Measurements from ENCODE around the gene ZNF423.

Gene ZNF423

DNA sequence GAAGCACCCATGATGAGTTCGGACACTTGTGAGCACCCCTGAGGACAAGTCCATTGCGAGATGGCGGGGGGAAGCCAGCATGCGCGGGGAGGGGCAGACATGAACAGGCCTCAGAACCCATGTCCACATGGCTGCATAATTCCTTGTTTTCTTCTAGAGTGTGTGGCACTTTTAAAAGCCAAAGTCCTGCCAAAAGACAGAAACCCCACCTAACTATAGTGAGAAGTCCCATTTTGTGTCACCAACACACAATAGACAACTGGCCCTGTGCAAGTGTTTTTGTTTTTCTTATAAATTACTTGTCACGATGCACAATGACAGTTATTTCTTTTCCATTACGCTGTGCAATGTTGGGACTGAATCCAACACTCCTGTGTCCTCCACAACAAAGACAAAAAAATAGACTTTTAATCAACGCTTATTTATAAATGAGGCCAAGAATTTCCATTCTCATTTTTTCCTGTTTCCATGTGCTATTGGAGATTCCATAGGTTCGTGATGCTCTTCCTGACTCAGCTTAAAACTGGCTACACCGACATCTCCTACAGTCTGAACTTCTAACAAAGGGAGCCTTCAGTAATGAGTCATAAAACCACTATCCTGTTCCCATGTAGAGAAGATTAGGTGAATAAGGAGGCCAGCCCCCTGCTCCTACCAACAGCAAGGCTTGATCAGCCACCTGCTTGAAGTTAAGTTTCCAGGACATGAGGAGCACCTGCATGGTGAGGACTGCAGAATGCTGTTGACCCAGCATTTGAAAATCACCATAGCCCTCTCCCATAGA, 98.9 kb downstream of the ZNF423 start:
- in situ Hi-C loops (cut with MboI; ENCODE audit: low sequenced_read_pairs), result no loop called here

DNA sequence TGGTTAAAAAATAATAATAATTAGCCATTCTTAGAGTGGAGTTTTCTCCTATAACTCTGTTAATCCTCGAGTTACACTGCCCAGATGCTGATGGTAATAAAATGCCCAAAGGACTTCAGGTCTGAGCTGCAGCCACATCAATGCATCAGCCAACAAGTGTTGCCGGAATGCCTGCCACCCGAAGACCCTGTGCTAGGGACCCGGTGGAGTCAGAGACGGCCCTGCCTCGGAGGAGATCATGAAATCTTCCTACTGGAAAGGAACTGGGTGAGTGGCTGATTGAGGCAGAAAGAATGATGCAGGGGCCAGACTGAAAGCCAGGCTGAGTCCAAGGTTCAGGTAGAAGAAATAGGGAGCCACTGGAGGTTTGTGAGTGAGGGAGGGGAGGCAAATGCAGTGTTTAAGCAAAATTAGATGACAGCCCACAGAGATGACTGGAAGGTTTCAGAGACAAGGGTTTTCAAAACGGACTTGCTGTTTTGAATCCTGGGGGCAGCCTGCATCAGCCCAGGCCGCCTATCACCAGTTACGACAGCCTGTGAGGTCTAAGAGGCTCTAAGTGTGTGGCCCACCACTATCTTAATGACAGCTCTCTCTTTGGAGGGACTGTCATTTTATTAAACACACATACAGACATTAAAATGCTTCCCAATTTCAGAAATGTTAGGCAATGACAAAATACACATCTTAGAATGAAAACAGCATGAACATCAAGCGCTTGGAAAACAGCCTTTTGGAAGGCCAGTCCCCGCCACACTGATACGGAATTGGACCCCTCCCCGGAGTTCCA, 100.0 kb downstream of the ZNF423 start:
- in situ Hi-C loops (cut with MboI; ENCODE audit: low sequenced_read_pairs), result no loop called here

DNA sequence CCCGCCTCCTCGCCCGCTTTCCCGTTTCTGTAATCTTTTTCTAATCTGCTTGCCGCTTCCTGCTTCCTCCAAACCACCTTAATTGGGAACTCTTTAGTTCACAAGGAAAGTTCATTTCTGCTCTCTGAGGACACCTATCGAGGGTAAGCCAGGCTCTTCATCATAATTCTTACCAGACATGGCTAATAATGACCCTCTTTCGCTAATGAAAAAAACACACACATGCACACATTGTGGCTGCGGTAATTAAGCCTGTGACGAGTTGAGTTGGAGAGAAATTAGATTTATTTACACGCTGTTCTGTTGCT, 100.6 kb downstream of the ZNF423 start:
- in situ Hi-C loops (cut with MboI; ENCODE audit: low sequenced_read_pairs), result no loop called here

DNA sequence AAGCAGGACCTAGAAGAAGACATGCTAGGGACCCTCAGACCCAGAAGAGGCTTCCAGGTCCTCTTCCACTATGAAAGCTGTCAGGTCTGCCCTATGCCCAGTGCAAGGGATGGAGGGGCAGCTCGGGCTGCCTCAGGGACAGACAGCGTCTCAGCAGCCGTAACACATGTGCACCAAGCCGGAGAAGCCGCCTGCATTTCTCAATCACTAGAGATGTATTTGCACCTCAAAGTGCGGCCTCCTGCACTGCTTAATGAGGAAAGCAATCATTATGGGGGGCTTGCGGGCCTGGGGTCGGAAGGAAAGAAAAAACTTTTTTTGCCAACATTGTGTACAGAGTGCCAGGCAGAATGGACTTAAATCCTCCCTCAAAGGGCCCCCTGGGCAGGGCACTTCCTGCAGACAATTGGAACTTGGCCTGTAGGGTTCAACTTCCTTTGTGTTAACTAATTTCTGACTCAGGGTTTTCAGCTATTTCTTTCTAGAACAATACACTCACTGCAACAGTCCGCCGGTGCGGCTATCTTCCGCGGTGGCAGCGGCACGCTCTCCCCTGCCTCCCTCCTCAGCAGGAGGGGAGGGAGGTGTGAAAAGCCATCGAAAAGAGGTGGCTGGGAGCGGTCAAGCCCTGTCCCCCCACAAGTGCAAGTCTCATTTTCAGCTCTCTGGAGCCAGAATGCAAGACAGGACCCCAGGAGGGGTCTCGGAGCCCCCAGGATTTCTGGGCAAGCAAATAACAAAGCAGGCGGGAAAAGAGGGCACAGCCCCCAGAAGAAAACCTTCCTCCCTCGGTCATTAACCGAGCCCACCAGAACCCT, 101.2 kb downstream of the ZNF423 start:
- in situ Hi-C loops (cut with MboI; ENCODE audit: low sequenced_read_pairs), result no loop called here

DNA sequence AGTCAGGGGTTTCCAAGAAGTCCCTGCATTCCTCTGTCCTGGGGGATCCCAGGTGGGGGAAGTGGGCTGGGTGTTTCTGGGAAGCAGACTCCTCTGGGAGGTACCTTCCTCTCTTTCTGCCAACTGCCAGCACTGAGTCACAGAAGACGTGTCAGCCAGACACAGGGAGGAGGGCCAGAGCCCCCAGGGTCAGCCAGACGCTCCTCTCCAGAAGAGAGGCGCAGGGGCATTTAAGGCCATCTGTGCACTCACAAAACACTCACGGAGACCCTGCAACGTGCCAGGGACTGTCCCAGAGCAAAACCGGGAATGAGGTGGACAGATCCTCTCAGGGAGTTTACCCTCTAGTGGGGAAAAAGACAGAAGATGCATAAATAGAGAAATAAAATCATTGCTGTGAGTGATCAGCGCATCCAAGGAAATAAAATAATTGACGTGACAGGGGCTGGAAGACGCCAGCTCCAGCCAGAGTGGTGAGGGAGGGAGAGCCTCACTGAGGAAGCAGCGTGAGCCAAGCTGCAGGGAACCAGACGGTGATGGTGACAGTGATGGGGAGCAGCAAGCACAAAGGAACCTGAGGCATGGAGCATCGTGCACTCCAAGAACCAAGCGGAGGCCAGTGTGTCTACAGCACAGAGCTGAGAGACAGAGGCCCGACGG, 105.4 kb downstream of the ZNF423 start:
- in situ Hi-C loops (cut with MboI; ENCODE audit: low sequenced_read_pairs), result no loop called here

DNA sequence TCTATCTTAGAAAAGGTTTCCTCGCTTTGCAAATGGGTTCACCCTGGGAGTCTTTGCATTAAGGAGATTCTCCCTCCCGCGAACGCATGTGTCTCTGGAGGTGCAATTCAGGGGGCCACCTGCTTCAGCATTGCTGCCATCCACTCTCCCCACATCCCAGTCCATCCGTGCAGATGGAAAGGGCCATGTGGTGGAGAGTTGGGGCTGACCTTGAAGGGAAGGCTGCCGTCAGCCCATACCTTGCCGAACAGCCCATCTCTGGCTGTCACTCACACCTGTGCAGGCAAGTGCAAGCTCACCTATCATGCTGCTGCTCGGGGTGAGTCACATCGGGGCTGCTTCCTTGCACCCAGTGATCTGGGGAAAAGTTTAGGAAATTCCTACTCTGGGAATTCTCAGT, 106.1 kb downstream of the ZNF423 start:
- in situ Hi-C loops (cut with MboI; ENCODE audit: low sequenced_read_pairs), result no loop called here

DNA sequence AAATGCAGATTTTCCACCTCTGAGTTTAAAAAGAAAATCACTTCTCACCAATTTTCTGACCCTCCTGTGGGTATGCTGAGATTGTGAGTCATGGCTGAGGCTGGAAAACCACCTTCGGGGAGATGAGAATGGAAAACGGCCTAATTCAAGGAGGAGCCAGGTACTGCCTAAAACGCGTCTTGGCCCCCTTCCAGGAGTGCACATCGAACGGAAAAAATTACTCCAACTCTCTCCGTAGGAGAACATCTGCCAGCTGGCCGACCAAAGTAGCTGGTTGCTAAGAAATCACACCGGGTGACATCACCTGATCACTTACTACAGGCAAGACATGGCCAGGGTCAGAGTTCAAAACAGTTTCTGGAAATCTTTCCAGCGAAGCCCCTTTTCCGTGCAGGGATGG, 107.6 kb downstream of the ZNF423 start:
- in situ Hi-C loops (cut with MboI; ENCODE audit: low sequenced_read_pairs), result no loop called here

DNA sequence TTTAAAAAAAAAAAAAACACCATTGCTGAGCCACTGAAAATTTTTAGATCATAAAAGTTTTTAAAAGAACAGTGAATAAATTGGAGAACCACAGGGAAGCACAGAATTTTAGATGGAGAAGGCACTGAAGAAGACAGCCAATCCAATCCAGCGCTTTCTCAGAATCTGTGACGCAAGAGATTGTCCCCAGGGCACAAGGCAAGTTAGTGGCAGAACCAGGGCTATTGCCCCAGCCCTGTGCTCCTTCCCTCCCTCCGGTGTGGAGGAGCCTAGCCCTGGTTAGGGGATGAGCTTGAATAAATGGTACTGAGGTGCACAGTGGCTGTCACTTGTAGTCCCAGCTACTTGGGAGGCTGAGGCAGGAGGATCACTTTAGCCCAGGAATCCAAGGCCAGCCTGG, 108.3 kb downstream of the ZNF423 start:
- in situ Hi-C loops (cut with MboI; ENCODE audit: low sequenced_read_pairs), result no loop called here

DNA sequence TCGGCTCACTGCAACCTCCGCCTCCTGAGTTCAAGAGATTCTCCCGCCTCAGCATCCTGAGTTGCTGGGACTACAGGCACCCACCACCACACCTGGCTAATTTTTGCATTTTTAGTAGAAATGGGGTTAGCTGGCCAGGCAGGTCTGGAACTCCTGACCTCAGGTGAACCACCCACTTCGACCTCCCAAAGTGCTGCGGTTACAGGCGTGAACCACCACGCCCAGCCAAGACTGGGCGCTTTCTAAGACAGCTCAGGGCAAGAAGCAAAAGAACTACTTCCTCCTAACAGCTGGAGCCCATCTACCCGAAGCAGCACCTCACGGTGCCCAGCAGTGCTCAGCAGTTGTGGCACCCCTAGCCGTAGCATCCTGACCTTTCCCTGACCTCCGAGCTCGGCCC, 109.4 kb downstream of the ZNF423 start:
- in situ Hi-C loops (cut with MboI; ENCODE audit: low sequenced_read_pairs), result no loop called here

DNA sequence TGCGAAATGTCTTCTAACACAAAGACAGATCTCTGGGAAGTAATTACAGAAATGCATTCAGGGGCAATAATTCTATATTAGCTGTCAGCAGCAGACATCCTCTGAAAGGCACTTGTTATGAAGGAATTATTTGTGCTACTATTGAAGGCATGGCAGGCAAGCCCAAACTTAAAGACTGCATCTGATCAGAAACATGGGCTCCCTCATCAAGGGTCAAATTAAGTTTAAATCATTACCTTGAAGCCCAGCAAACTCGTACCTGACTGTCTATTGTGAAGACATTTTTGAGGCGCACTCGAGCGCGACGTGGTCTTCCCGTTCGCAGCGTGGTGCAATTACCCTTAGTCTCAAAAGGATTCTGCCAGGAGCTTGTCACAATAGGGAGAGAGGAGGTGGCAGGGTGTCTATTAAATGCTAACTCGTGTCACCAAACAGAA, 110.6 kb downstream of the ZNF423 start:
- in situ Hi-C loops (cut with MboI; ENCODE audit: low sequenced_read_pairs), result no loop called here

DNA sequence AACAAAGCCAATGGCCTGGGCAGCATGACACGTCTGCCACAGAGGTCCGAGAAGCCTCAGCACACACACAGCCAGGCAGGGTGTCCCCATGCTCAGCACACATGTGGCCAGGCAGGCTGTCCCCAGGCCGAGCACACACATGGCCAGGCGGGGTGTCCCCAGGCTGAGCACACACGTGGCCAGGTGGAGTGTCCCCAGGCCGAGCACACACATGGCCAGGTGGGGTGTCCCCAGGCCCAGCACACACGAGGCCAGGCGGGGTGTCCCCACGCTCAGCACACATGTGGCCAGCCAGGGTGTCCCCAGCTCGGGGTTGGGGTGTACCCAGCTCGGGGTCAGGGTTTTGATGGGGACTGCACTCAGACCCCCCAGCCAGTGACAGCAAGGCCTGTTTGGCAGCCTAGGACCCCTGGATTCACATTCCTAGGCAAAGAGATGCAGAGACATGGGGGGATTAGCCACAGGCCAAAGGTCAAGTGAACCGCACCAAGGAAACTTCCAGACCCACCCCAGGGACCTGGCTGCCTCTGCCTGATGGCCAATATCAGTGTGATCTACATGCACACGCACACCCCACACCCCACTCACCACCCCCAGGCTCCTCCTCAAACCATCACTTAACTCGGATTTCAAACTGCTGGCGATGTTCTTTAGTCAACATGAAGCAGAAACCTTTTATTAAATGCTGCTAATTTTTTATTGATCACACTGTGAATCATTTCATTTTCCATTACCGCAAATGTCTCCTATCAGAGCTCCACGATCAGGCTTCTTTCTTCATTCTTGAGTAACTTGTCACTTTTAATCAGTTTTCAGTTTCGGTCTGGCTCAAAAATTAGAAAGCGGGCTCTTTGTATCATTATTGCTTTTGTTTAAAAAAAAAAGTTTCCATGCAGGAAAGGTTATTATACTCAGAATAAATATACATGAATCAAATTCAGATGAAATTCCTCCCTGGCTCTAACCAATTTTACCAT, 111.4 kb downstream of the ZNF423 start:
- in situ Hi-C loops (cut with MboI; ENCODE audit: low sequenced_read_pairs), result no loop called here

DNA sequence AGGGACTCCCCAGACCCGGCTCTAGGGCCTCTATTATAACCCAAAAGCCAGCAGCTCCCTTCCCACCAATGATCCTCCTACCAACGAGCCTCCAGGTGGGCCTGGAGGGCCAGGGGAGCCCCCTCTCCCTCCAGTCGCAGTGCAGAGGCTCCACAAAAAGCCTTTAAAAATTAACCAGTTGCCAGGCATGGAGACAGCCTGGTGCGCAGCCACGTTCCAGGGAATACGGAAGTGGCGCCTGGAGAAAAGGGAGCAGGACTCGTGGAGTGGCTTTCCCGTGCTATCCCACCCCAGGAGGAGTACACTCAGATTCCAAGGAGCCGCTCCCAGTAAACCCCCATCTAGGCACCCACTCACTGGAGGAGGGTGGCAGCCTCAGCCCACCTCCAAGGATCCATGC, 112.3 kb downstream of the ZNF423 start:
- in situ Hi-C loops (cut with MboI; ENCODE audit: low sequenced_read_pairs), result no loop called here

DNA sequence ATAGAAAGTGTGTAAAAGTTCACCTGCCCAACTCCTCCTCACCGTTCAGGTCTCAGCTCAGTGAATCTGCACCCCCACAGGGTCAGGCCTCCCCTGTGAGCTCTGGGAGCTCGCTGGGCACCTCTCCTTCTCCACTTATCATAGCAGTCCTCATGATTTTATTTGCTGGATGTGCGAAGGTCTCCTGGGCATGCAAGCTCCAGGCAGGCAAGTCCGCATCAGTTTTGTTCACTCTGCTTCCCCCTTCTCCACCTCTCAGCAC, 112.8 kb downstream of the ZNF423 start:
- in situ Hi-C loops (cut with MboI; ENCODE audit: low sequenced_read_pairs), result no loop called here

DNA sequence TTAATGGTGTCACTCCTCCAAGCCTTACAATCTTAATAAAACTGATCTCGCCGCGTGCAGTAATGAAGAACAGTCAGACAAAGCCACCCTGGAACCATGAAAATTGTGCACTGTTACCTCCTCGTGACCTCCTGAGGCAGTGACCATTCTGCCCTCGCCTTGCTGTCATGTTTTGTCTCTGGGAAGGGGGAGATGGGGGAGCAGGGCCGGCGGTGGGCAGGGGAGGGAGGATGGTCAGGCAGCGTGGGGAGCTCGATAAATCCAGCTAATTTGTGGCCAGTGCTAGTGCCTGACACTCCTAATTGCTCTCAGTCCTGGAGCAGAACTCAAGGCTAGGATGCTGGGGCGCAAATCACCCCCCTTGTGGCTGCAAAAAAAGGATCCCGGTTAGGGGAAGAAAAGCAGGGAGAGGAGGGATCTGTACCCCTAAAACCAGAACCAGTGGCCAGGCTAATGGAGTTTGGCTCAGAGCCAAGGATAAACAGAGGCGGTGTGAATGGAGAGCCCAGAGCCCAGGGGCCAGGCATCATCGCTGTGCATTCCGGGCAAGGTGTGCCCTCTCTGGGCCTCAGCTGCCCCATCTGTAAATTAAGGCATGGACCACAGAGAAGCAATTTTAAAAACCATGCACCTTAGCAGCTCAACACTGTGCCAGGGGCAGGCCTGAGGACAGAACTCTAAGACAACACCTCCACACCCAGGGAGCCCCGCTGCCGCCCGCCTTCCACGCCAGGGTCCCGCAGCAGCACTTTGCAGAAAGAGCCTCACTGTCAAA, 113.3 kb downstream of the ZNF423 start:
- in situ Hi-C loops (cut with MboI; ENCODE audit: low sequenced_read_pairs), result no loop called here

DNA sequence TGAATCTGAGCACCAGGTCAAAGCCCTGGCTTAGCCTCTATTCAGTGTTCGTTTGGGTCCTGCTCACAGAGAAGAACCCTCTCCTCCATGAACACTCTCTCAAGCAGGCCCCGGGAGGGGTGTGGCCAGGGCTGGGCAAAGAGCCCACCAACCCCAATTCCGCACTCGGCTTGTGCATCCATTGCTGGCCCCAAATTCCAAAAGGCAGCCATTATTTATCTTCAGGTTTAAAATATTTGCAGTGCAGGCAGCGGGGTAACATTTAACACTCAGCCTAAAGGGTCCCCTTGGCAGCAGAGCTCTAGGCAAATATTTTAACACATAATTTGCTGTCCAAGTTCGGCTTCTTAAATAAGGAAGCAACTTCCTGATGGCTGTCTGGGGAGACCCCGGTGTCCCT, 115.7 kb downstream of the ZNF423 start:
- in situ Hi-C loops (cut with MboI; ENCODE audit: low sequenced_read_pairs), result no loop called here

DNA sequence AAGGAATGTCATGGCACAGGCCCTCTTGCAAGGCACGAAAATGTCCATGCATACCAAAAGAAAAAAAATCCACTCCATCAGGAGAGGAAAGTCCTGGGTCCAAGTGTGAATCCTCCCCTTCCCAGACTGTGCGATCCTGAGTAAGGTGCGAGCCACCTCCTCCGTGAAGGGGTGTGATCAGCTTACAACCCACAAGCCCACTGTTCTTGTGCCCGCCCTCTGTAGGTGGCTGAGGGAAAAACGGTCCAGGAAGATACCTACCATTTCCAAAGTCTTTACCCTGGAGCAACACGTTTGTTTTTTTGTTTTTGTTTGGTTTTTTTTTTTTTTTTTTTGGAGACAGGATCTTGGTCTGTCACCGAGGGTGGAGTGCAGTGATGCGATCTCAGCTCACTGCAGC, 116.5 kb downstream of the ZNF423 start:
- in situ Hi-C loops (cut with MboI; ENCODE audit: low sequenced_read_pairs), result no loop called here

DNA sequence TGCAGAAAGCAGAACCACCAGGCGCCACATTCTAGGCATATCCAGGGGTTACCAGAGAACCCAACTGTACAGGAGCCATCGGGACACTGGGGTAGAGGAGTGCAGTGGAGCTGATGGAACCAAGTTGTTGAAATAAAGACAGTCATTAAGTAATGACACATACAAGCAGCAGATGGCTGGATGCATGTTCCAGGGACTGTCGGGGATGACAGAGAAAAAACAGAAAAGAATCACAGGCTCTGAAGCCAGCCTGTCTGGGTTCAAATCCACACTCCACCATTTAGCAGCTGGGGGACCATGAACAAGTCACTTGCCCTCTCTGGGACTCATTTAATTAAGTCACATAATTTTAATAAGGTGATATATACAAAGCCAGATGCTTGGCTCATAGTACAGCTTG, 117.1 kb downstream of the ZNF423 start:
- in situ Hi-C loops (cut with MboI; ENCODE audit: low sequenced_read_pairs), result no loop called here

DNA sequence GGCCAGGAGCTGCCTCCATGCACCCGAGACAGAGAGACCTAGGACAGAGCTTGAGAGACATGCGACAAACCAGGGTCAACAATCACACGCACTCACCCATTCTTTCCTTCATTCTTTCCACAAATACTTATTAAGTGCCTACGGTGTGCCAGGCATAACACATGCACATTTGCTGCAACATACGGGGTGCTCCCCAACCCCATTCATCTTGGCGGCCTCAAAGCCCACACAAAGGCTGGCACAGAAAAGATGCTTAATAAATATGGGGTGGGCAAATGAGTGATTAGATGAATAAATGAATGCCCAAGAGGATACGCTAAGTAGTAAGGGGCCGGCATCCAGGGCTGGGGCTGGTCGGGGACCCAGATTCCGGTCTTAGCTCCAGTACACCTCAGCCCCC, 117.9 kb downstream of the ZNF423 start:
- in situ Hi-C loops (cut with MboI; ENCODE audit: low sequenced_read_pairs), result no loop called here

DNA sequence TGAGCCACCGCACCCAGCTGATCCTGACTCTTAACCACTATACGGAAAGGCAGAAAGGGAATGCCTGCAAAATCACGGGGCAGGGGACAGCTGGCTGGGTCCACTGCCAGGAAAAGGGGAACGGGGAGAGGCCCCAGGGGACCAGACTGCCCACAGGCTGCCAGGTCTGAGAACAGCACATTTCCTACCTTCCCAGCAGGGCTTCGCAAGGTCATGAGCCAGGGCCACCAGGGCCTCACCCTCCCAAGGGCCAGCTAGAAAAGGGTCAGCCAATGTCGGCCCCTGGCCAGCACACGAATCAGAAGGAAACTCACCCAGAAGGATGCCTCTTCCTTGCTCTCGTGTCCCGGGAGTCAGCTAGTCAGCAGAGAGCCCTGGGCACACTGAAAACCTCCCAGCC, 118.4 kb downstream of the ZNF423 start:
- in situ Hi-C loops (cut with MboI; ENCODE audit: low sequenced_read_pairs), result no loop called here

DNA sequence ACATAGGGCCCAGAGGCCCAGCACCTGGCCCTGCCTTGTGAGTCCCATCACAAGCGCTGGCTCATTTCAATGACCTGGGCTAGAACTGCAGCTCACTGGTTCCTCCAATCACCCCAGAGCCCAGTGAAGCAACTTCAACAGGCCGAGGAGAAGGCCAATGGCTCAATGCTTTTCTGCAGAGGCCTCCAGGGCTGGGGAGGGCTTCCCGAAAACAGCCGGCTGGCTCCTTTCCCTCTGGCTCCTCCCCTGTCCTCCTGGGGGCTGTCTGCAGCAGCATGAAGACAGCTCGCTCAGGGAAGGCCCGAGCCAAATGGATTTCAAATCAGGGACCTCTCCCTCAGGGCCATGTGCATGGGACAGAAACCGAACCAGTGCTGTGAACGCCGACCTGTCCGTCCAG, 121.6 kb downstream of the ZNF423 start:
- in situ Hi-C loops (cut with MboI; ENCODE audit: low sequenced_read_pairs), result no loop called here

All from HL-60/S4 (cell line).